Measurements from ENCODE around the gene GSTM3.
"Not testable (repeated sequence)": the region's sequence is repeated elsewhere in the genome, so short reads cannot be mapped to it uniquely, and the experiment has no call there.

DNA sequence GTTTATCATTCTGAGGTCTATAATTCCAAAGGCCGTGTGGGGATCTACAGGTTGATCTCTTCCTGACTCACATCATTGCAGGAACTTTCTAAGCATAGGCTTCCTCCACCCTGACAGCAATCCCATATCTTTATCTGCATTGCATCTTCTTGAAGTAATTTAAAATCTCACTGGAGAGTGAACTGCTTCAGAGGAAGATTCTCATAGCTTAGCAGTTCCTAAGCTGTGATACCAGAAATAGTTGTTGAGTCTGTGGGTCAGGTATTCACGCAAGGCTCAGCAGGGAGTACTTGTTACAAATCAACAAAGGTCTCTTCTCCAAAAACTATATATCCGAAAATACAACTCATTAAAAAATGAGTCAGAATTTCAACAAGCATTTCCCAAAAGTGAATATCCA is 45.7 kb downstream of the GSTM3 start:
- TF ChIP-seq CTCF (IDR thresholded peaks at IDR 0.05; ENCODE audit: low read depth, low read length); POLR2A (IDR thresholded peaks at IDR 0.05; ENCODE audit: extremely low read depth, insufficient read length); MAX (IDR thresholded peaks at IDR 0.05; ENCODE audit: low read depth, low read length); MYC (IDR thresholded peaks at IDR 0.05; ENCODE audit: low read depth, low read length): not testable (repeated sequence)

Measured in NB4 (cell line).